ENCODE measurements around the gene SYT5. TPM values are rescaled to one million over a fixed set of nuclear protein-coding genes. Genes with fewer than 3 reads are reported as not detected.

The SYT5 gene
- total and polyA plus RNA-seq, 2 of the 13 experiments (the other 11 are each of a cell fraction or from before 2014, with no cell fraction given) = not detected

GRCh38 chr19:55165952-55166529, 14.0 kb downstream of the SYT5 start (continued):
- no peak for TF ChIP-seq ZNF850 (CRISPR knock-in tag; conservative IDR thresholded peaks at IDR 0.05)
- no peak; the same call in 1 of the 2 replicates for TF ChIP-seq FOXO1 (CRISPR knock-in tag; IDR thresholded peaks at IDR 0.05)
- TF ChIP-seq THAP11 (CRISPR knock-in tag; IDR thresholded peaks at IDR 0.05) = peak; percentile 97
- TF ChIP-seq HHEX (CRISPR knock-in tag; IDR thresholded peaks at IDR 0.05) = 0 out of 2 replicates have a peak, but pooled peaks have one; percentile 10
- no peak for TF ChIP-seq ZMYM3 (CRISPR knock-in tag; IDR thresholded peaks at IDR 0.05)
- TF ChIP-seq SALL1 (CRISPR knock-in tag; IDR thresholded peaks at IDR 0.05) = peak; percentile 47; the same call in 1 of the 2 replicates
- TF ChIP-seq ZIK1 (CRISPR knock-in tag; IDR thresholded peaks at IDR 0.05; ENCODE audit: borderline replicate concordance, low read depth) = no peak
- TF ChIP-seq SALL2 (CRISPR knock-in tag; IDR thresholded peaks at IDR 0.05) = peak; percentile 19; the same call in 1 of the 2 replicates
- peak; percentile 13 for TF ChIP-seq ASH2L (IDR thresholded peaks at IDR 0.05; ENCODE audit: insufficient read length, low read depth, low read length)
- no peak for TF ChIP-seq ZNF678 (CRISPR knock-in tag; IDR thresholded peaks at IDR 0.05)
- TF ChIP-seq ZNF720 (CRISPR knock-in tag; IDR thresholded peaks at IDR 0.05) = no peak
- no peak for TF ChIP-seq PCBP1 (IDR thresholded peaks at IDR 0.05; ENCODE audit: borderline replicate concordance, low read depth, low read length)
- TF ChIP-seq RXRA (CRISPR knock-in tag; IDR thresholded peaks at IDR 0.05) = 0 out of 2 replicates have a peak, but pooled peaks have one; percentile 5
- peak; percentile 54; the same call in 1 of the 2 replicates for TF ChIP-seq ELF3 (CRISPR knock-in tag; IDR thresholded peaks at IDR 0.05)
- 0 out of 2 replicates have a peak, but pooled peaks have one; percentile 10 for TF ChIP-seq ISL2 (CRISPR knock-in tag; IDR thresholded peaks at IDR 0.05)
- no peak for TF ChIP-seq ZNF335 (CRISPR knock-in tag; IDR thresholded peaks at IDR 0.05)
- no peak for TF ChIP-seq JDP2 (CRISPR knock-in tag; IDR thresholded peaks at IDR 0.05; ENCODE audit: borderline replicate concordance)
- TF ChIP-seq PHF5A (CRISPR knock-in tag; IDR thresholded peaks at IDR 0.05; ENCODE audit: low read depth, unreplicated experiment) = peak; percentile 47
- no peak for TF ChIP-seq NFATC3 (CRISPR knock-in tag; IDR thresholded peaks at IDR 0.05)
- TF ChIP-seq HMGXB4 (CRISPR knock-in tag; IDR thresholded peaks at IDR 0.05; ENCODE audit: borderline replicate concordance in 1 of 2, low read depth in 1 of 2) = peak; percentile 52 to 79; a peak in 3 of 4 replicates
- TF ChIP-seq ZNF619 (CRISPR knock-in tag; IDR thresholded peaks at IDR 0.05) = no peak
- peak; percentile 13; the same call in 1 of the 2 replicates for TF ChIP-seq ZNF331 (CRISPR knock-in tag; IDR thresholded peaks at IDR 0.05)
- TF ChIP-seq DZIP1 (CRISPR knock-in tag; IDR thresholded peaks at IDR 0.05) = peak; percentile 61; the same call in 1 of the 2 replicates
- peak; percentile 0; the same call in 1 of the 2 replicates for TF ChIP-seq ZNF772 (CRISPR knock-in tag; IDR thresholded peaks at IDR 0.05)
- 0 out of 2 replicates have a peak, but pooled peaks have one; percentile 33 for TF ChIP-seq ZNF556 (CRISPR knock-in tag; IDR thresholded peaks at IDR 0.05; ENCODE audit: borderline replicate concordance)
- TF ChIP-seq ERF (CRISPR knock-in tag; IDR thresholded peaks at IDR 0.05) = 0 out of 2 replicates have a peak, but pooled peaks have one; percentile 58
